Measurements from ENCODE around the gene GP1BB. TPM values are rescaled to one million over a fixed set of nuclear protein-coding genes. Genes with fewer than 3 reads are reported as not detected.

The GP1BB gene
- total RNA-seq, result 4.3 and 5.0 TPM in 2 replicates

DNA sequence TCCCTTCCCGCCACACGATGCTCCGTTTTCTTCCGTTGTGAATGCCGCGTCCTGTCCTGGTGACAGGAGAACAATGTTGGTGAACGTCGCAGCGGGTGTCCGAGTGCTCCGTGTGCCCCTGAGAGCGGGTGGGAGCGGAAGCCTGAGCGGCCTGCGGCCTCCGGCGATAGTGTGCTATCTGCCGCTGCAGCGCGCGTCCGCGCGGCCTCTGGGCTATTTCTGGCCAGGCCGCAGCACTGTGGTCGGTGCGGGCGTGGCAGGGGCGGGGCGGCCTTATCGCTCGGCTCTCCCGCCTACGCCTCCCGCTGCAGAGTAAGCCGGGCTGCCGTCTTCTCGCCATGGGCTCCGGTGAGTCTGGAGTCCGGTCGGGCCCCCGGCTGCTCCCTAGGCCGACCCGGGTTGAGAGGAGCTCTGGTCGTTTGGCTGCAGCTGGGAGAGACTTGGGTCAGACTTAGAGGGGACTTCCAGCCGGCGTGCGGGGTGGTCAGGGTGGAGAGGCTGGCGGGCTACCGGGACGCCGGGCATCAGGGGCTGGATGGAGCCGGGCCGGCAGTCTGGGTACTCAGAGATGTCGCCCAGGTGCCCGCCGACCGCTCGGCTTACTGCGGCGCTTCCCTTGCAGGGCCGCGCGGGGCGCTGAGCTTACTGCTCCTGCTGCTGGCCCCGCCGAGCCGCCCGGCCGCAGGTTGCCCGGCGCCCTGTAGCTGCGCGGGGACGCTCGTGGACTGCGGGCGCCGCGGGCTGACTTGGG is at the start of gene GP1BB:
TSS of gene GP1BB (plus strand) at position 308 of the 751 bp plus-strand sequence. CDS start at position 339, 31 bp downstream.

DNA sequence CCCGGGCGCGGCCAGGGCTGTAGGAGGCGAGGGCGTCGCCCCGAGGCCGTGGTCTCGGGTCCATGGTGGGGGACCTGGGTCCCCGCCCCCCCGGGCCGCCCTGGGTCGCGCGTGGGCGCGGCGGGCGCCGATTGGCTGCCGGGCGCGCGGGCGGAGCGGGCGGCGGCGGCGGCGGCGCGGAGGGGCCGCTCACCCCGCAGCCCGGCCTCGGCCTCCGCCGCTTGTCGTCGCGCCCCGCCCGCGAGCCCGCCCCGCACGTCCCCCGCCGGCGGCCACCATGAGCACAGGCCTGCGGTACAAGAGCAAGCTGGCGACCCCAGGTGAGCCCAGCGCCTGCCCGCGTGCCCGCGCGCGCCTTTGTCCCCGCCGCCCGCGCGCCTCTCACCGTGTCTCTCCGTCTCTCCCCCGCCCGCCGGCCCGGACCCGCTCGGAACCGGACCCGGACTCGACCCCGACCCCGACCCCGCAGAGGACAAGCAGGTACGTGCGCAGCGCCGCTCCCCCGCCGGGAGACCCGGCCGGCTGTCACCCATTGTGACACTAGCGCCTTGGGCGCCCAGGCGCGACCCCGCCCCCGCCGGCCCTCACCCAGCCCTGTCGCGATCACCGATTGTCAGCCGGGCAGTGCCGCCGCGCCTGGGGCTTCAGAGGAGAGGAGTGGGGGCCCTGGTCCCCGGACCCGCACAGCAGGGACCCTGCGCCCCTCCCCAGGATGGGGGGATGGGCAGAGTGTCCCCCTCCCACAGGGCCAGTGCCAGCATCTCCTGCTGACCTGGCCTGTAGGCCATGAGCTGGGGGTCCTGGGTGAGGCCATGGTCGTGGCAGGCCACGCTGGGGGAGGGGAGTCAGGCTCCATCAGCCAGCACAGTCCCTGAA is 8.8 kb upstream of the GP1BB start, which contains the start of gene SEPTIN5:
TSS of gene SEPTIN5 (plus strand) at position 192 of the 876 bp plus-strand sequence. CDS start at position 278, 86 bp downstream.

DNA sequence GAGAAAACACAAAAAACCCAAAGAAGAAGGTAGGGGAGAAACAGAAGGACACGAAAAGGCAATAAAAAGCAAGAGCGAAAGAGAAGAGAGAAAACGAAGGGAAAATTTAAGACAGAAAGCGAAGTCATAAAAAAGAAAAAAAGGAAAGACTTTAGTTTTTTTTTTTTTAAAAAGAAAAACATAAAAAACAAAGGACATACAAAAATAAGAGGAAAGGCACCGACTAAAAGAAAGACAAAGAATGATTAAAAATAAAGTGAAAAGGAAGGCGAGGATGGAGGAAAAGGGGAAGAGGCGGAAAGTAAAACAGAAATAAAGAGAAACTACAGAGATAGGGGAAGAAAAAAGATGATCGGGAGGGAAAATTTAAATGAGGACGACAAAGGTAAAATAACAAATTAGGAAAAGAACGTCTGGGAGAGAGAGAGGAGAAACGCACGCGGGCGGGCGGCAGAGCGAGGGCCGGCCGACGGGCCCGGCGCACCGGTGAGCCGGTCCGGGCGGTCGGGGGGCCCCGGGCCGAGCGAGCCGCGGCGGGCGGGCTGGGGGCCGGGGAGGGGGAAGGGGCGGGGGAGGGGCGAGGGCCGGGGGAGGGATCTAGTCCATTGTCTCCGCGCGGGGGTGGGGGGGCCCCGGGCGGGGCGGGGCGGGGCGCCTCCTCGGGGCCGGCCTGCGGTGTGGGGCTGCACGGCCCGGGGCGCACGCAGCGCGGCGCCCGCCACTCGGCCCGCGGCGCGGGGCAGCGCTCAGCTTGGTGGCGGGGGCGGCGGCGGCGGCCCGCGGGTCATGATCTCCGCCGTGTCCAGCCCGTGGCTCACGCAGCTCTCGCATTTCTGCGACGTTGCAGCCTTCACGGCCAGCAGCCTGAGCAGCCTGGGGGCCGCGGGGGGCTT is 37.0 kb downstream of the GP1BB start, which contains the start of gene TBX1:
TSS of gene TBX1 (plus strand) at position 721 of the 893 bp plus-strand sequence. CDS start at position 787, 66 bp downstream.

Other genes starting within 250 kb of the GP1BB start
- 38.9 and 39.1 TPM in 2 replicates for gene UFD1, start 244.3 kb upstream of the GP1BB start, total RNA-seq
- gene CDC45, start 243.6 kb upstream of the GP1BB start, total RNA-seq, result 0.36 and 1.1 TPM in 2 replicates
- not detected in 2 replicates for gene CLDN5, start 199.1 kb upstream of the GP1BB start, total RNA-seq
- 43.6 and 47.7 TPM in 2 replicates for gene SEPTIN5, start 9.0 kb upstream of the GP1BB start, total RNA-seq
- gene TBX1, start 37.2 kb downstream of the GP1BB start, total RNA-seq, result 0.16 TPM in 1 of 2 replicates, not detected in the other
- 7.1 and 10.1 TPM in 2 replicates for gene GNB1L, start 131.3 kb downstream of the GP1BB start, total RNA-seq
- 38.8 and 40.0 TPM in 2 replicates for gene RTL10, start 131.3 kb downstream of the GP1BB start, total RNA-seq
- gene COMT, start 218.2 kb downstream of the GP1BB start, total RNA-seq, result 203 and 254 TPM in 2 replicates
- 19.6 and 27.0 TPM in 2 replicates for gene TXNRD2, start 218.3 kb downstream of the GP1BB start, total RNA-seq